Upper lobe of left lung (tissue), 4 donors: ENCODE results near the gene C1orf159.

ENCODE experiments used
- EP300 ChIP-seq, 4 donors: sonication (generic); formaldehyde crosslinking; IDR thresholded peaks; one replicate each; pipeline ENCODE4 v1.5.1; 2017; ENCODE audit warnings: antibody characterized with exemption in 4 of 4, control low read depth in 2 of 4
- POLR2A ChIP-seq, 4 donors: fragments of 450-650 bp; IDR thresholded peaks; one replicate each; pipeline ENCODE4 v1.5.1; 2016 to 2017; ENCODE audit warnings: antibody characterized with exemption in 4 of 4, mild to moderate bottlenecking in 2 of 4
- POLR2AphosphoS5 ChIP-seq, 2 donors: sonication (generic); formaldehyde crosslinking; IDR thresholded peaks; one replicate each; pipeline ENCODE4 v1.5.1; 2017; ENCODE audit warnings: antibody characterized with exemption in 2 of 2
- TF ChIP-seq, protein P1 (sequence below), 6 experiments: fragments of 450-650 bp in 4 of 6; fragments of 200-600 bp in 2 of 6; sonication (generic) in 2 of 6; IDR thresholded peaks; one replicate each; pipeline ENCODE4 v1.5.1; 2016 to 2019; ENCODE audit warnings: antibody characterized with exemption in 6 of 6

DNA sequence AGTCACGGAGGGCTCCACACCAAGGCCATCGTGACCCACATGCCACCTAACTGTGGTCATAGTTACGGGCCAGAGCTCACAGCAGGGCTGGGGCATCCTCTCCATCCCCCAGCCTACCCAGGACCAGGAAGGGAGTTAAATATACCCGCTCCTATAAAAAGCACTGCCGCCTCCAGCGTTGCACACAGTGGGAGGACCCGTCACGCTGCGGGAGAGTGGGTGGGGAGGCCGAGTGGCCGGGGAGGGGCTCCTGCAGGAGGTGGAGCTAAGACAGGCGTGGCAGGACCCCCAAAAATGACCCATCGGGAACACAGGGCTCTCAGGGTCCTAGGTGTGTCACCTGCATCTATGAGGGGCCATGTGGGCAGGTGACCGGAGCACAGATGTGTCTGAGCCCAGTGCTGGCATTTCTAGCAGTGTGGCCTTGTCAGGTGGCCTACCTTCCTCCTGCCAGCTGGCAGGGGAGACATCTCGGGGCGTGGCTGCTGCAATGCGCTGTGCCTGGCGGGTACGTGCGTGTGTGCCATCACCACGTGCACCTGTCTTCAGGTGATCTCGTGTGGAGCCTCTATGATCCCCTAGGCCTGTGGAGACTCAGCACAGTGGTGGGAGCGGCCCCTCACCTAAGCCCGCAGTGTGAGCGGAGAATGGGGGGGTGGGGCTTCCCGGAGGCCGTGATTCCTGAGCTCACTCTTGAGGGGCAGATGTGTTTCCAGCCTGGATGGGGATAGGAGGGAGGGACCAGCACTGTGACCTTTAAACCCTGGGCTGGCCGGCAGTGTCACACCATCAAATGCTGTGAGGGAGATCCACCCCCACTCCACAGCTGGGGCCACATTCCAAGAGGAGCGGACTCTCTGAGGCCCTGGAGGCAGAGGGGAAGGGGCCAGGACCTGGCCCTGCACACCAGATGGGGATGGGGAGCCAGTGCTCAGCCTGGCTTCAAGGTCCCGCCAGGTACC lies 78.2 kb downstream of the C1orf159 start:
- no peak for TF ChIP-seq POLR2A (IDR thresholded peaks at IDR 0.05)
- TF ChIP-seq, protein P1, sequence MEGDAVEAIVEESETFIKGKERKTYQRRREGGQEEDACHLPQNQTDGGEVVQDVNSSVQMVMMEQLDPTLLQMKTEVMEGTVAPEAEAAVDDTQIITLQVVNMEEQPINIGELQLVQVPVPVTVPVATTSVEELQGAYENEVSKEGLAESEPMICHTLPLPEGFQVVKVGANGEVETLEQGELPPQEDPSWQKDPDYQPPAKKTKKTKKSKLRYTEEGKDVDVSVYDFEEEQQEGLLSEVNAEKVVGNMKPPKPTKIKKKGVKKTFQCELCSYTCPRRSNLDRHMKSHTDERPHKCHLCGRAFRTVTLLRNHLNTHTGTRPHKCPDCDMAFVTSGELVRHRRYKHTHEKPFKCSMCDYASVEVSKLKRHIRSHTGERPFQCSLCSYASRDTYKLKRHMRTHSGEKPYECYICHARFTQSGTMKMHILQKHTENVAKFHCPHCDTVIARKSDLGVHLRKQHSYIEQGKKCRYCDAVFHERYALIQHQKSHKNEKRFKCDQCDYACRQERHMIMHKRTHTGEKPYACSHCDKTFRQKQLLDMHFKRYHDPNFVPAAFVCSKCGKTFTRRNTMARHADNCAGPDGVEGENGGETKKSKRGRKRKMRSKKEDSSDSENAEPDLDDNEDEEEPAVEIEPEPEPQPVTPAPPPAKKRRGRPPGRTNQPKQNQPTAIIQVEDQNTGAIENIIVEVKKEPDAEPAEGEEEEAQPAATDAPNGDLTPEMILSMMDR (IDR thresholded peaks at IDR 0.05): no peak
- TF ChIP-seq POLR2AphosphoS5 (IDR thresholded peaks at IDR 0.05): no peak
- TF ChIP-seq EP300 (IDR thresholded peaks at IDR 0.05): no peak
